ENCODE measurements around the gene MAPK1IP1L.

DNA sequence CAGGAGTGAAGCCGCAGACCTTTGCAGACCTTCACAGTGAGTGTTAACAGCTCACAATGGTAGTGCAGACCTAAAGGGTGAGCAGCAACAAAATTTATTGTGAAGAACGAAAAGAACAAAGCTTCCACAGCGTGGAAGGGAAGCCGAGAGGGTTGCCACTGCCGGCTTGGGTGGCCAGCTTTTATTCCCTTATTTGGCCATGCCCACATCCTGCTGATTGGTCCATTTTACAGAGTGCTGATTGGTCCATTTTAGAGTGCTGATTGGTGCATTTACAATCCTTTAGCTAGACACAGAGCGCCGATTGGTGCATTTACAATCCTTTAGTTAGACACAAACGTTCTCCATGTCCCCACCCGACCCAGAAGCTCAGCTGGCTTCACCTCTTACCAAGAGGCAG, 35.5 kb downstream of the MAPK1IP1L start:
- no peak for TF ChIP-seq POLR2A (IDR thresholded peaks at IDR 0.05)
- TF ChIP-seq POLR2AphosphoS5 (IDR thresholded peaks at IDR 0.05), result no peak
- TF ChIP-seq, protein P1, sequence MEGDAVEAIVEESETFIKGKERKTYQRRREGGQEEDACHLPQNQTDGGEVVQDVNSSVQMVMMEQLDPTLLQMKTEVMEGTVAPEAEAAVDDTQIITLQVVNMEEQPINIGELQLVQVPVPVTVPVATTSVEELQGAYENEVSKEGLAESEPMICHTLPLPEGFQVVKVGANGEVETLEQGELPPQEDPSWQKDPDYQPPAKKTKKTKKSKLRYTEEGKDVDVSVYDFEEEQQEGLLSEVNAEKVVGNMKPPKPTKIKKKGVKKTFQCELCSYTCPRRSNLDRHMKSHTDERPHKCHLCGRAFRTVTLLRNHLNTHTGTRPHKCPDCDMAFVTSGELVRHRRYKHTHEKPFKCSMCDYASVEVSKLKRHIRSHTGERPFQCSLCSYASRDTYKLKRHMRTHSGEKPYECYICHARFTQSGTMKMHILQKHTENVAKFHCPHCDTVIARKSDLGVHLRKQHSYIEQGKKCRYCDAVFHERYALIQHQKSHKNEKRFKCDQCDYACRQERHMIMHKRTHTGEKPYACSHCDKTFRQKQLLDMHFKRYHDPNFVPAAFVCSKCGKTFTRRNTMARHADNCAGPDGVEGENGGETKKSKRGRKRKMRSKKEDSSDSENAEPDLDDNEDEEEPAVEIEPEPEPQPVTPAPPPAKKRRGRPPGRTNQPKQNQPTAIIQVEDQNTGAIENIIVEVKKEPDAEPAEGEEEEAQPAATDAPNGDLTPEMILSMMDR (IDR thresholded peaks at IDR 0.05), result no peak

Measured in prostate gland (tissue), 2 donors.